Neural cell (in vitro differentiated cells): ENCODE measurements around the gene S100PBP.

Experiments
- EZH2 ChIP-seq: fragments of 200-600, 300-800 bp; shearing (Covaris generic), sonication (generic); IDR thresholded peaks from 2 replicates; pipeline ENCODE4 v1.6.1; 2014; ENCODE audit warnings: antibody characterized with exemption, low read length, borderline replicate concordance, mild to moderate bottlenecking; ENCODE audit not compliant: insufficient read depth, poor library complexity, severe bottlenecking
- TF ChIP-seq, protein P1 (sequence below): fragments of 450-650 bp; IDR thresholded peaks from 2 replicates; pipeline ENCODE4 v1.5.1; 2014; ENCODE audit warnings: antibody characterized with exemption, mild to moderate bottlenecking, moderate library complexity; ENCODE audit not compliant: poor library complexity, severe bottlenecking

DNA sequence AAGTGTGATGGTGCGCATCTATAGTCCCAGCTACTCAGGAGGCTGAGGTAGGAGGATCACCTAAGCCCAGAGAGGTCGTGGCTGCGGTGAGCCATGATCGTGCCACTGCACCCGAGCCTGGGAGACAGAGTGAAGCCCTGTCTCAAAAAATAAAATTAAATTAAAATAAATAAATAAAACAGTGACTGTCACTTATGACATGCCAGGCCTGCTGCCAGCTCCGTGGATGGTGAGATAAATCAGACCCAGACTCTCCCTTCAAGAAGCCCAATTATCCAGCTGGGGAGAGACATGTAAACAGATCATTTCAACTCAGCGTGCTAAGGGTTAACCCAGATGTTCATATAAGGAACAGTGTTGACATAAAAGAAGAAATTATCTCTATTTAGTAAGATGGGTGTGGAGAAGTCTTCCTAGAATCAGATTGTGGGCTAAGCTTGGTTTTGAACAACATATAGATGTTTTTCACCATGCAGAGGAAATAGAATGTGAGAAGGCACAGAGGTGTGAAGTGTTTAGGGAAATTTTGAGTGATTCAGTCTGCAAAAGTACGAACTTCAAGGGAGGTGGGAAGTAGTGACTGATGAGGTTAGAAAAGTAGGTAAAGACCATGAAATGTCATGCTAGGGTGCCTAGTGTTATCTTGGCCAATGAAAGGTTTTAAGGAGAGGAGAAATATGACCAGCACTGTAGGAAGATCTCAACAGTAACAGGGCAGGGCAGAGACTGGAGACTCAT is 18.6 kb upstream of the S100PBP start:
- TF ChIP-seq, protein P1, sequence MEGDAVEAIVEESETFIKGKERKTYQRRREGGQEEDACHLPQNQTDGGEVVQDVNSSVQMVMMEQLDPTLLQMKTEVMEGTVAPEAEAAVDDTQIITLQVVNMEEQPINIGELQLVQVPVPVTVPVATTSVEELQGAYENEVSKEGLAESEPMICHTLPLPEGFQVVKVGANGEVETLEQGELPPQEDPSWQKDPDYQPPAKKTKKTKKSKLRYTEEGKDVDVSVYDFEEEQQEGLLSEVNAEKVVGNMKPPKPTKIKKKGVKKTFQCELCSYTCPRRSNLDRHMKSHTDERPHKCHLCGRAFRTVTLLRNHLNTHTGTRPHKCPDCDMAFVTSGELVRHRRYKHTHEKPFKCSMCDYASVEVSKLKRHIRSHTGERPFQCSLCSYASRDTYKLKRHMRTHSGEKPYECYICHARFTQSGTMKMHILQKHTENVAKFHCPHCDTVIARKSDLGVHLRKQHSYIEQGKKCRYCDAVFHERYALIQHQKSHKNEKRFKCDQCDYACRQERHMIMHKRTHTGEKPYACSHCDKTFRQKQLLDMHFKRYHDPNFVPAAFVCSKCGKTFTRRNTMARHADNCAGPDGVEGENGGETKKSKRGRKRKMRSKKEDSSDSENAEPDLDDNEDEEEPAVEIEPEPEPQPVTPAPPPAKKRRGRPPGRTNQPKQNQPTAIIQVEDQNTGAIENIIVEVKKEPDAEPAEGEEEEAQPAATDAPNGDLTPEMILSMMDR: no peak
- no peak for TF ChIP-seq EZH2
